ENCODE data around the gene METTL16. TPM values are rescaled to one million over a fixed set of nuclear protein-coding genes. Genes with fewer than 3 reads are reported as not detected.
"Not testable (repeated sequence)": the region's sequence is repeated elsewhere in the genome, so short reads cannot be mapped to it uniquely, and the experiment has no call there.

Gene METTL16
- total RNA-seq, 2 experiments from 2014 or later = 25.7 to 27.0 TPM

DNA sequence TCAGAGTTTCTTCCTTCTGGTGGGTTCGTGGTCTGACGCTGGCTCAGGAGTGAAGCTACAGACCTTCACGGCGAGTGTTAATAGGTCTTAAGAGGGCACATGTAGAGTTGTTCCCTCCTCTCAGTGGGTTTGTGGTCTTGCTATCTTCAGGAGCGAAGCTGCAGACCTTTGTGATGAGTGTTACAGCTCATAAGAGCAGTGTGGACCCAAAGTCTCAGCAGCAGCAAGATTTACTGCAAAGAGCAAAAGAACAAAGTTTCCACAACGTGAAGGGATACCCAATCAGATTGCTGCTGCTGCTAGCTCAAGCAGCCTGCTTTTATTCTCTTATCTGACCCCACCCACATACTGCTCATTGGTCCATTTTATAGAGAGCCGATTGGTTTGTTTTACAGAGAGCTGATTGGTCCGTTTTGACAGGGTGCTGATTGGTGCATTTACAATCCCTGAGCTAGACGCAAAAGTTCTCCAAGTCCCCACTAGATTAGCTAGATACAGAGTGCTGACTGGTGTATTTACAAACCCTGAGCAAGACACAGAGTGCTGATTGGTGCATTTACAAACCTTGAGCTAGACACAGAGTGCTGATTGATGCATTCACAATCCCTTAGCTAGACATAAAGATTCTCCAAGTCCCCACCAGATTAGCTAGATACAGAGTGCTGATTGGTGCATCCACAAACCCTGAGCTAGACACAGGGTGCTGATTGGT is 19.7 kb upstream of the METTL16 start:
- ATAC-seq = peak; percentile 77
- H3K36me3 Mint-ChIP-seq (ENCODE audit: low read depth); H3K27me3 Mint-ChIP-seq (ENCODE audit: low read depth); H3K9me3 Mint-ChIP-seq (ENCODE audit: insufficient read depth); POLR2A ChIA-PET: not testable (repeated sequence)
- DNase-seq = peak; percentile 28
- Mint-ChIP-seq H3K27ac (peak overlapping the region; percentile 75), H3K4me1 (ENCODE audit: low read depth) (peaks cover 10% of the 10 kb centered on the region), H3K4me3 (peak overlapping the region; percentile 24)
- CTCF ChIA-PET = interaction anchor here (0.8 to 1.4 kb wide), 2 partner anchors 48 to 143 kb away, joined by 3 read pairs; no protein-coding TSS in a partner anchor

DNA sequence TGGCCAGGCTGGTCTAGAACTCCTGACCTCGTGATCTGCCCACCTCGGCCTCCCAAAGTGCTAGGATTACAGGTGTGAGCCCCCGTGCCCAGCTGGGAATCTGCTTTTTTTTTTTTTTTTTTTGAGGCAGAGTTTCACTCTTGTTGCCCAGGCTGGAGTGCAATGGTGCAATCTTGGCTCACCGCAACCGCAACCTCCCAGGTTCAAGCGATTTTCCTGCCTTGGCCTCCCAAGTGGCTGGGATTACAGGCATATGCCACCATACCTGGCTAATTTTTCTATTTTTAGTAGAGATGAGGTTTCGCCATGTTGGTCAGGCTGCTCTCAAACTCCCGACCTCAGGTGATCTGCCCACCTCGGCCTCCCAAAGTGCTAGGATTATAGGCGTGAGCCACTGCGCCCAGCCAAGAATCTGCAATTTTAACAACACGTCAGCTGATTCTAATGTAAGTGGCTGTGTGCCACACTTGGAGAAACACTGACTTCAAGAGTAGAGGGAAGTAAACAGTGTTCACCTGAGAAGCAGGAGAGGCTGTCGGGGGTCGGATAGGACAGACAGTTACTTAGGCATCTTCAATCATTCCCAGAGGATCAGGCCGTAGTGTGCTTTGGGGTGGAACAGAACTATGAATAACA is 10.2 kb upstream of the METTL16 start:
- CTCF ChIA-PET = interaction anchor here (1.0 kb wide), 1 partner anchor 14 kb away, joined by 3 read pairs; no protein-coding TSS in a partner anchor
- ATAC-seq; H3K27ac Mint-ChIP-seq; H3K4me1 Mint-ChIP-seq (ENCODE audit: low read depth); H3K4me3 Mint-ChIP-seq; H3K27me3 Mint-ChIP-seq (ENCODE audit: low read depth); H3K36me3 Mint-ChIP-seq (ENCODE audit: low read depth); POLR2A ChIA-PET; H3K9me3 Mint-ChIP-seq (ENCODE audit: insufficient read depth); DNase-seq: not testable (repeated sequence)

DNA sequence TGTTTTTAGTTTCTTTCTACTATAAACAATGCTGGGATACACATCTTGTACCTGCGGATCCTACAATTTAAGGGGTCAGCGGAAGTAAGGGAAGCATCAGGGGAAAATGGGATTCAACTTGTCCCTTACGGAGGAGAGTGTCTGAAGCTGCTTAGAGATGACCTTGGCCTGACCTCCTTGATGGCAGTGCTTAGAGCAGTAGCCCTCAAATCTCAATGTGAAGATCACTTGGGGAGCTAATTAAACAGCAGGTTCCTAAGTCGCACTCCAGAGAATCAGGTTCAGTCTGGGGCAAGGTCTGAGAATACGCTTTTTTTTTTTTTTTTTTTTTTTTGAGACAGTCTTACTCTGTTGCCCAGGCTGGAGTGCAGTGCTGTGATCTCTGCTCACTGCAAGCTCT is 9.6 kb upstream of the METTL16 start:
- ATAC-seq (no peak), DNase-seq (no peak)
- H3K27me3 Mint-ChIP-seq (ENCODE audit: low read depth) = no peaks in the 10 kb centered on the region
- H3K4me3 Mint-ChIP-seq = no peak overlapping the region
- H3K4me1 Mint-ChIP-seq (ENCODE audit: low read depth) = no peaks in the 10 kb centered on the region
- ChIA-PET CTCF (interaction anchor here (1.0 kb wide), 1 partner anchor 15 kb away, joined by 3 read pairs; no protein-coding TSS in a partner anchor), POLR2A (no interaction called here)
- no peaks in the 10 kb centered on the region for H3K9me3 Mint-ChIP-seq (ENCODE audit: insufficient read depth)
- no peaks in the 10 kb centered on the region for H3K36me3 Mint-ChIP-seq (ENCODE audit: low read depth)
- no peak overlapping the region for H3K27ac Mint-ChIP-seq

DNA sequence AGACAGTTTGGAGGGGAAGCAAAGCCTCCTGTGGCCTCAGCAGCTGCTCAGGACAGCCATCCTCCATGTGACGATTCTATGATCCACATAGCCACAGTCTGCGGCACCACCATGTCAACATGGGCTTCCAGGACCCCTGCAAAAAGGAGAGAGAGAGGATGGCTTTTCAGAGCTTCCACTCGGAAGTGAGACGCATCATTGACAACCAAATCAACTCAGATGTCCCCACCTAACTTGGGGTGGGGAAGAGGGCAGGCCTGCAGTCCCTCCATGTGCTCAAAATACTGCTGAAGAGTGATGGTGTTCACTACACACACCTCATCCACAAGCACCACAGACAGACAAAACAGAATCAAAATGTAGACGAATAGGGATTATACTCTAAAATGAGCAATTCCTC is 5.9 kb upstream of the METTL16 start:
- ATAC-seq (no peak), DNase-seq (no peak)
- Mint-ChIP-seq H3K4me3 (no peak overlapping the region), H3K36me3 (ENCODE audit: low read depth) (no peaks in the 10 kb centered on the region), H3K9me3 (ENCODE audit: insufficient read depth) (no peaks in the 10 kb centered on the region), H3K27ac (no peak overlapping the region), H3K27me3 (ENCODE audit: low read depth) (no peaks in the 10 kb centered on the region), H3K4me1 (ENCODE audit: low read depth) (peaks cover 3% of the 10 kb centered on the region)
- CTCF ChIA-PET = no interaction called here
- POLR2A ChIA-PET = no interaction called here

DNA sequence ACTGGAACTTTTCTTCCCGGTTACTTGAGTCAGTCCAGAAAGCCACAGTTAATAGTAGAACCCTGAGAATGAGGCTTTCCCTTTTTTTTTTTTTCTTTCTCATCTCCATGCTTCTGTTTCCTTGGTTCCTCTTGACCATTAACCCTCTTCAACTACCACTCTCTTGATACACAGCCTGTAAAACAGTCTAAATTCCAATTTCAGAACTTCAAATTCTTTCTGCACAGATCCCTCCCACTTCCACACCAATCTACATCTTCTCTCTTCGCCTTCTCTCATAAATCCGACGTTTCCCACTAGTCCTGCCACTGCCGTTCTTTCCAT is 588 bp downstream of the METTL16 start:
- ChIA-PET POLR2A (interaction anchor here (0.8 to 3.0 kb wide), 8 partner anchors 12 to 296 kb away, joined by 3 to 10 read pairs (median 5); partner anchors contain the start of genes MNT and PAFAH1B1), CTCF (interaction anchor here (1.1 to 2.4 kb wide), 3 partner anchors 95 to 164 kb away, joined by 3 to 7 read pairs (median 6); no protein-coding TSS in a partner anchor)
- H3K4me3 Mint-ChIP-seq = no peak overlapping the region
- H3K4me1 Mint-ChIP-seq (ENCODE audit: low read depth) = peaks cover 12% of the 10 kb centered on the region
- no peaks in the 10 kb centered on the region for H3K27me3 Mint-ChIP-seq (ENCODE audit: low read depth)
- peaks cover 6% of the 10 kb centered on the region for H3K36me3 Mint-ChIP-seq (ENCODE audit: low read depth)
- ATAC-seq = no peak
- DNase-seq = no peak
- H3K9me3 Mint-ChIP-seq (ENCODE audit: insufficient read depth) = no peaks in the 10 kb centered on the region
- H3K27ac Mint-ChIP-seq = no peak overlapping the region

DNA sequence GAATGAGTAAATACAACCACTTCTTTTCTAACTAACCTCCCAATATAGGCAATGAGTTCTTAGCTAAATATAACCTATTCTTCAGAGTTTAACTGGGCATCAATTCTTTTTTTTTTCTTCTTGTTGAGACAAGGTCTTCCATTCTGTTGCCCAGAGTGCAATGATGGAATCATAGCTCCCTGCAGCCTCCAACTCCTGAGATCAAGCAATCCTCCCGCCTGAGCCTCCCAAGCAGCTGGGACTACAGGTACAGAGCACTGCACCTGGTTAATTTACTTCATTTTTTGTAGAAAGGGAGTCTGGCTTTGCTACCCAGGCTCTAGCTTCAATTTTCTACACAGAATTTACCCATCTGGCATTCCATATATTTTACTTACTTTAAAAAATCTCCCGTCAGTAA is 1.1 kb downstream of the METTL16 start:
- POLR2A ChIA-PET = interaction anchor here (0.6 to 3.0 kb wide), 5 partner anchors 9 to 109 kb away, joined by 3 to 10 read pairs (median 5); partner anchors contain the start of genes MNT and PAFAH1B1
- DNase-seq (no peak), ATAC-seq (no peak)
- CTCF ChIA-PET = interaction anchor here (2.2 to 2.4 kb wide), 2 partner anchors 94 to 128 kb away, joined by 6 to 7 read pairs; no protein-coding TSS in a partner anchor
- H3K27ac Mint-ChIP-seq = no peak overlapping the region
- peaks cover 9% of the 10 kb centered on the region for H3K36me3 Mint-ChIP-seq (ENCODE audit: low read depth)
- H3K27me3 Mint-ChIP-seq (ENCODE audit: low read depth) = no peaks in the 10 kb centered on the region
- no peak overlapping the region for H3K4me3 Mint-ChIP-seq
- H3K4me1 Mint-ChIP-seq (ENCODE audit: low read depth) = peaks cover 12% of the 10 kb centered on the region
- H3K9me3 Mint-ChIP-seq (ENCODE audit: insufficient read depth) = no peaks in the 10 kb centered on the region

DNA sequence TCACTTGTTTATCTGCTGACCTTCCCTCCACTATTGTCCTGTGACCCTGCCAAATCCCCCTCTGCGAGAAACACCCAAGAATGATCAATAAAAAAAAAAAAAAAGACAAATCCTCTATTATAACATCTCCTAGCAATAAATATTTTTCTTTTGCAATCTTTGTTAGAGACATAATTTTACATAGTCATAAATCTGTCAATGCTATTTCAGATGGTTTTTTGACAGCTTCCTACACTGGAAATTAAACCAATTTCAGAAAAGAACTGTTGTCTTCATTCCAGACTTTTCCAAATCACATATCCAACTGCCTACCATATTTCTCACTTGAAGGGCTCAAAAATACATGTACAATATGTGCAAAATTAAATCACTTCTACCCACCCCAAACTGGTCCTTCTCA is 3.7 kb downstream of the METTL16 start:
- Mint-ChIP-seq H3K36me3 (ENCODE audit: low read depth) (peaks cover 15% of the 10 kb centered on the region), H3K27me3 (ENCODE audit: low read depth) (no peaks in the 10 kb centered on the region), H3K4me1 (ENCODE audit: low read depth) (peaks cover 12% of the 10 kb centered on the region), H3K27ac (no peak overlapping the region), H3K9me3 (ENCODE audit: insufficient read depth) (no peaks in the 10 kb centered on the region), H3K4me3 (no peak overlapping the region)
- ChIA-PET CTCF (no interaction called here), POLR2A (interaction anchor here (0.7 kb wide), 1 partner anchor 165 kb away, joined by 3 read pairs; no protein-coding TSS in a partner anchor)
- DNase-seq (no peak), ATAC-seq (no peak)

DNA sequence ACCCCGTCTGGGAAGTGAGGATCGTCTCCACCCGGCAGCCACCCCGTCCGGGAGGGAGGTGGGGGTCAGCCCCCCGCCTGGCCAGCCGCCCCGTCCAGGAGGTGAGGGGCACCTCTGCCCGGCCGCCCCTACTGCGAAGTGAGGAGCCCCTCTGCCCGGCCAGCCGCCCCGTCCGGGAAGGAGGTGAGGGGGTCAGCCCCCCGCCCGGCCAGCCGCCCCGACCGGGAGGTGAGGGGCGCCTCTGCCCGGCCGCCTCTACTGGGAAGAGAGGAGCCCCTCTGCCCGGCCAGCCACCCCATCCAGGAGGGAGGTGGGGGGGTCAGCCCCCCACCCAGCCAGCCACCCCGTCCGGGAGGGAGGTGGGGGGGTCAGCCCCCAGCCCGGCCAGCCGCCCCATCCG is 4.7 kb downstream of the METTL16 start:
- Mint-ChIP-seq H3K4me1 (ENCODE audit: low read depth) (peaks cover 11% of the 10 kb centered on the region), H3K36me3 (ENCODE audit: low read depth) (peaks cover 20% of the 10 kb centered on the region)
- H3K9me3 Mint-ChIP-seq (ENCODE audit: insufficient read depth); H3K27ac Mint-ChIP-seq; H3K27me3 Mint-ChIP-seq (ENCODE audit: low read depth); H3K4me3 Mint-ChIP-seq; CTCF ChIA-PET; DNase-seq; POLR2A ChIA-PET; ATAC-seq: not testable (repeated sequence)

DNA sequence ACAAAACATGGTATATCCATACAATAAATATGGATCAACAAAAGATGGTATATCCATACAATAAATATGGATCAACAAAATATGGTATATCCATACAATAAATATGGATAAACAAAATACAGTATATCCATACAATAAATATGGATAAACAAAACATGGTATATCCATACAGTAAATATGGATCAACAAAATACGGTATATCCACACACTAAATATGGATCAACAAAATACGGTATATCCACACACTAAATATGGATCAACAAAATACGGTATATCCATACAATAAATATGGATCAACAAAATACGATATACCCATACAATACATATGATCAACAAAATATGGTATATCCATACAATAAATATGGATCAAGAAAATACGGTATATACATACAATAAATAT is 8.1 kb downstream of the METTL16 start:
- ChIA-PET CTCF (no interaction called here), POLR2A (no interaction called here)
- Mint-ChIP-seq H3K27me3 (ENCODE audit: low read depth) (no peaks in the 10 kb centered on the region), H3K4me3 (no peak overlapping the region), H3K27ac (no peak overlapping the region), H3K9me3 (ENCODE audit: insufficient read depth) (no peaks in the 10 kb centered on the region), H3K4me1 (ENCODE audit: low read depth) (peaks cover 8% of the 10 kb centered on the region), H3K36me3 (ENCODE audit: low read depth) (peaks cover 26% of the 10 kb centered on the region)
- ATAC-seq (no peak), DNase-seq (no peak)

DNA sequence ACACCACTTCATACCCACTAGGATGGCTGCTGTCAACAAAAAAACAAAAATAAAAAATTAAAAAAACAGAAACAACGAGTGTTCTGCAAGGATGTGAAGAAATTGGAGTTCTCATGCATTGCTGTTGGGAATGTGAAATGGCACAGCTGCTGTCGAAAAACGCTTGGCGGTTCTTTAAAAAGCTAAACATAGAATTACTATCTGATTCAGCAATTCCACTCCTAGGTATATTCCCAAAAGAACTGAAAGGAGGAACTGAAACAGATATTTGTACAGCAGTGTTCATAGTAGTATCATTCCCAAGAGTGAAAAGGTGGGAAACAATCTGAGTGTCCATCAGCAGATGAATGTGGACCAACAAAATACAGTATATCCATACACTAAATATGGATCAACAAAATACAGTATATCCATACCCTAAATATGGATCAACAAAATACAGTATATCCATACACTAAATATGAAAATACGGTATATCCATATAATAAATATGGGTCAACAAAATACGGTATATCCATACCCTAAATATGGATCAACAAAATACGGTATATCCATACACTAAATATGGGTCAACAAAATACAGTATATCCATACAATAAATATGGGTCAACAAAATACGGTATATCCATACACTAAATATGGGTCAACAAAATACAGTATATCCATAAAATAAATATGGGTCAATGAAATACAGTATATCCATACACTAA is 8.7 kb downstream of the METTL16 start:
- CTCF ChIA-PET = no interaction called here
- Mint-ChIP-seq H3K4me3 (no peak overlapping the region), H3K36me3 (ENCODE audit: low read depth) (peaks cover 21% of the 10 kb centered on the region), H3K4me1 (ENCODE audit: low read depth) (peaks cover 3% of the 10 kb centered on the region), H3K27ac (no peak overlapping the region), H3K27me3 (ENCODE audit: low read depth) (no peaks in the 10 kb centered on the region), H3K9me3 (ENCODE audit: insufficient read depth) (no peaks in the 10 kb centered on the region)
- no peak for ATAC-seq
- POLR2A ChIA-PET = no interaction called here
- DNase-seq = no peak

DNA sequence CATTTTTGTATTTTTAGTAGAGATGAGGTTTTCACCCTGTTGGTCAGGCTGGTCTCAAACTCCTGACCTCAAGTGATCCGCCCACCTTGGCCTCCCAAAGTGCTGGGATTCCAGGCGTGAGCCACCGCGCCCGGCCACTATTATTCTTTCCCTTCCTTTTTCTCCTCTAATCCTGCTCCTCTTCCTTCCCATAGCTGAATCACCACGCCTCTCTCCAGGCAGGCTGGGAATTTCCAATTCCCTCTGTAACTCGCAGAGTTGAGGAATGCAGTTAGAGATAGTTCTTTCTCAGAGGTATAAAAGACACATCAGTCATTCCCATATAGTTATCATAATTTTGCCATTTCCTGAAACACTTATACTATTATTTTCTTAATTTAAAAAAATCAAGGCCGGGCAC is 11.2 kb downstream of the METTL16 start:
- Mint-ChIP-seq H3K36me3 (ENCODE audit: low read depth) (peaks cover 17% of the 10 kb centered on the region), H3K4me1 (ENCODE audit: low read depth) (peaks cover 3% of the 10 kb centered on the region), H3K9me3 (ENCODE audit: insufficient read depth) (no peaks in the 10 kb centered on the region), H3K27ac (no peak overlapping the region), H3K27me3 (ENCODE audit: low read depth) (no peaks in the 10 kb centered on the region), H3K4me3 (no peak overlapping the region)
- DNase-seq (no peak), ATAC-seq (no peak)
- CTCF ChIA-PET = no interaction called here
- POLR2A ChIA-PET = no interaction called here

DNA sequence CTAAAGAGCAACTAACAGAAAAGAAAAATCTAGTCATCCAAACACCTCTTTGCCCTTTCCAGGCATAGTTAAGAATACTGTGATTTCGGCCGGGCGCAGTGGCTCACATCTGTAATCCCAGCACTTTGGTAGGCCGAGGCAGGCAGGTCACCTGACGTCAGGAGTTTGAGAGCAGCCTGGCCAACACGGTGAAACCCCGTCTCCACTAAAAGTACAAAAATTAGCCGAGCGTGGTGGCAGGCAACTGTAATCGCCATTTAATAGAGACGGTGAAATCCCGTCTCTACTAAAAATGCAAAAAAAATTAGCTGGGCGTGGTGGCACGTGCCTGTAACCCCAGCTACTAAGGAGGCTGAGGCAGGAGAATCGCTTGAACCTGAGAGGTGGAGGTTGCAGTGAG is 22.4 kb downstream of the METTL16 start:
- POLR2A ChIA-PET; H3K4me1 Mint-ChIP-seq (ENCODE audit: low read depth): not testable (repeated sequence)

More for the DNA sequence above, 22.4 kb downstream of the METTL16 start:
- DNase-seq; CTCF ChIA-PET; H3K27me3 Mint-ChIP-seq (ENCODE audit: low read depth); H3K36me3 Mint-ChIP-seq (ENCODE audit: low read depth); H3K4me3 Mint-ChIP-seq; ATAC-seq; H3K27ac Mint-ChIP-seq; H3K9me3 Mint-ChIP-seq (ENCODE audit: insufficient read depth): not testable (repeated sequence)
